Central memory CD4-positive, alpha-beta T cell (primary cell): ENCODE data around the gene CAPN8.

ENCODE experiments used
- DNase-seq: peaks from one replicate; pipeline ENCODE4 v3.0.0; 2022
- total RNA-seq, 3 experiments: gene quantifications; one replicate each; lab custom pipeline; 2026; lab: John Stamatoyannopoulos, UW

CAPN8 gene
- total RNA-seq, result 0 to 1.2 (median 0.16) reads per million in 3 experiments

- no peak for DNase-seq
Observed at GRCh38 chr1:223665592-223666312, at the start of gene CAPN8. CAPN8 (minus strand) TSS chr1:223665701; CDS start chr1:223665646, 55 bp downstream.

- no peak for DNase-seq
Observed at GRCh38 chr1:223714849-223715603, 49.5 kb upstream of the CAPN8 start.

- DNase-seq, result no peak
Observed at GRCh38 chr1:223714421-223714724, 48.9 kb upstream of the CAPN8 start.

- DNase-seq, result peak; percentile 31
Observed at GRCh38 chr1:223713546-223714420, 48.3 kb upstream of the CAPN8 start.

GRCh38 chr1:223712850-223713474 lies 47.5 kb upstream of the CAPN8 start:
- DNase-seq, result peak; percentile 39

GRCh38 chr1:223712194-223712849 lies 46.8 kb upstream of the CAPN8 start, which contains the start of gene CAPN2:
CAPN2 (plus strand) TSS chr1:223712539; CDS start chr1:223712641, 102 bp downstream.
- DNase-seq, result peak; percentile 55

- DNase-seq, result no peak
Observed at GRCh38 chr1:223711747-223712193, 46.3 kb upstream of the CAPN8 start.

GRCh38 chr1:223711173-223711572 lies 45.7 kb upstream of the CAPN8 start:
- DNase-seq, result no peak

- no peak for DNase-seq
Observed at GRCh38 chr1:223710179-223711133, 45.0 kb upstream of the CAPN8 start.

- no peak for DNase-seq
Observed at GRCh38 chr1:223709598-223709997, 44.1 kb upstream of the CAPN8 start.

GRCh38 chr1:223708651-223709268 lies 43.3 kb upstream of the CAPN8 start:
- no peak for DNase-seq

- DNase-seq, result no peak
Observed at GRCh38 chr1:223708001-223708359, 42.5 kb upstream of the CAPN8 start.

- DNase-seq, result no peak
Observed at GRCh38 chr1:223707256-223708000, 41.9 kb upstream of the CAPN8 start.

- DNase-seq, result no peak
Observed at GRCh38 chr1:223706077-223706973, 40.8 kb upstream of the CAPN8 start.

- no peak for DNase-seq
Observed at GRCh38 chr1:223704921-223705878, 39.7 kb upstream of the CAPN8 start.

- no peak for DNase-seq
Observed at GRCh38 chr1:223703668-223704013, 38.1 kb upstream of the CAPN8 start.
